GM18505 (cell line): ENCODE results near the gene KCNQ2.

ENCODE experiments used
- ATAC-seq: cut with Tn5 transposase; IDR thresholded peaks from one replicate; pipeline ENCODE4 v1.9.1; 2021; ENCODE audit not compliant: unreplicated experiment
- POLR2A ChIP-seq: IDR thresholded peaks from 4 replicates; pipeline ENCODE4 v1.6.1; 2011; ENCODE audit warnings: borderline replicate concordance; ENCODE audit not compliant: insufficient read depth, insufficient read length; ENCODE audit errors: extremely low read depth

The KCNQ2 gene

GRCh38 chr20:63376283-63377250, 95.9 kb downstream of the KCNQ2 start:
- ATAC-seq = no peak
- no peak for TF ChIP-seq POLR2A

DNA sequence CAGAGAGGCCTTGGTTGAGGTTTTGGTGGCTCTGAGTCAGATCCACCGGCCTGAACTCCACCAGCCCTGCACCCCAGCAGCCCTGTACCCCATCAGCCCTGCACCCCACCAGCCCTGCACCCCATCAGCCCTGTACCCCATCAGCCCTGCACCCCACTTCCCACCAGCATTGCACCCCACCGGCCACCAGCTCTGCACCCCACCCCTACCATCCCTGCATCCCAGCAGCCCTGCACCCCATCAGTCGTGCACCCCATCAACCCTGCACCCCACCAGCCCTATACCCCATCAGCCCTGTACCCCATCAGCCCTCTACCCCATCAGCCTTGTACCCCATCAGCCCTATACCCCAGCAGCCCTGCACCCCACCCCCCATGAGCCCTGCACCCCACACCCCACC, 97.0 kb downstream of the KCNQ2 start:
- TF ChIP-seq POLR2A = no peak
- no peak for ATAC-seq

DNA sequence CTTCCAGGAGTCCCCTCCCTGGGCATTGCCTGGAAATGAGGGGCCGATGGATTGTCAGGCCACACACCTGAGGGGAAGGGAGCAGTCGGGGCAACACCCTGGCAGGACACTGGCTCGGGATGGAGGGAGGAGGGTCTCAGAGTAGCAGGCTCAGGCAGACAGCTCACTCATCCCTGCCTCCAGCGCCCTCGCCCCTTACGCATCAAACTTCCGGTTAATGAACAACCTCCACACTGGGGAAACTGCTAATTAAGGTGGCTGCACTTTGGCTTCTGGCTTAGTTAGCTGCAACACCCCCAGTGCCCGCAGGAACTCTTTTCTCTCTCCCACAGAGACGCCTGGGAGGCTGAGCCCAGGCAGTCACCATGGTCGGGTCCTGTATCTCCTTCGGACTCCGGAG, 98.0 kb downstream of the KCNQ2 start:
- no peak for ATAC-seq
- no peak for TF ChIP-seq POLR2A

- no peak for TF ChIP-seq POLR2A
- ATAC-seq = no peak
Observed at GRCh38 chr20:63373996-63374395, 98.5 kb downstream of the KCNQ2 start.

- ATAC-seq = no peak
- no peak for TF ChIP-seq POLR2A
Observed at GRCh38 chr20:63372971-63373885, 99.2 kb downstream of the KCNQ2 start.

DNA sequence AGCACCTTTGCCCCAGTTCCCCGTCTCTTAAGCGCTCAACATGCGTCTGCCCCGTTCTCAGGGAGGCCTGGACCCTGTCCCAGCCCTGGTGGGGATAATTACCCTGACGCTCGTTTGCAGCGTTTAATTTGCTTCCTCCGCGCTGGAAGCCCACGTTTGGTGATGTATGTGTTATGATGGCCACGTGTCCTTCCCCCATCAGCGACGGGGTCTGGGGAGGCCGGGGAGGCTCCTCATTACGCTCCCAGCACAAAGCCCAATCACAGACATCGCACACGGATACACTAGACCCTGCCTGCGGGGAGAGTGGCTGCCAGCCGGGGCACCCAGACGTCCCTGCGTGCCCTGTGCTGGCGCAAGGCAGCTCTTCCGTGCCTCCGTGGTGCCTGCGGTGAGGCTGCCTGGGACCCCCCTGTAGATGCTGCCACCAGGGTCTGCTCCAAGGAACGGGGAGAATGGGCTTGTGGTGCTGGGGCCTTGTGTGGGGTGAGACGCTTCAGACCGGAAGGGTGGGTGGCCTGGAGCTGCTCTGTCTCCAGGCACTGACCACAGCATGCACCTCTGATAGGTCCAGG, 101.1 kb downstream of the KCNQ2 start:
- no peak for TF ChIP-seq POLR2A
- ATAC-seq = no peak

- ATAC-seq = no peak
- no peak for TF ChIP-seq POLR2A
Observed at GRCh38 chr20:63370618-63371187, 101.8 kb downstream of the KCNQ2 start.

GRCh38 chr20:63369724-63370617, 102.5 kb downstream of the KCNQ2 start:
- ATAC-seq = no peak
- TF ChIP-seq POLR2A = no peak

DNA sequence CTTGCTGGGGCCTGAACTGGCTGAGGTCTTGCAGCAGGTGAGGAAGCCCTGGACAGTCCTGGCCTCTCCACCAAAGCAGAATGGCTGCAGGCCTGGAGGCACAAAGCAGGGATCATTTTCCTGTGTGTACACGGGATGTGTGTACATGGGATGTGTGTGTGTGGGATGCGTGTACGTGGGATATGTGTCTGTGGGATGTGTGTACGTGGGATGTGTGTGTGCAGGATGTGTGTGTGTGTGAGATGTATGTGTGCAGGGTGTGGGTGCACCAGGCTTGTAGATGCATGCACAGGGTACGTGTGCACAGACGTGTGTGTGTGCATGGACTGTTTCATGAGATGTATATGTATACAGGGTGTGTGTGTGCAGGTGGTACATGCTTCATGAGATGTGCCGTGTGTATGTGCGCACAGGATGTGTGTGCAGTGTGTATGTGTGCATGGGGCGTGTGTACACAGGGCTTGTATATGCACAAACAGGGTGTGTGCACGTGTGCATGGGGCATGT, 103.4 kb downstream of the KCNQ2 start:
- no peak for TF ChIP-seq POLR2A
- ATAC-seq = no peak

GRCh38 chr20:63368151-63368550, 104.3 kb downstream of the KCNQ2 start:
- no peak for TF ChIP-seq POLR2A
- no peak for ATAC-seq

DNA sequence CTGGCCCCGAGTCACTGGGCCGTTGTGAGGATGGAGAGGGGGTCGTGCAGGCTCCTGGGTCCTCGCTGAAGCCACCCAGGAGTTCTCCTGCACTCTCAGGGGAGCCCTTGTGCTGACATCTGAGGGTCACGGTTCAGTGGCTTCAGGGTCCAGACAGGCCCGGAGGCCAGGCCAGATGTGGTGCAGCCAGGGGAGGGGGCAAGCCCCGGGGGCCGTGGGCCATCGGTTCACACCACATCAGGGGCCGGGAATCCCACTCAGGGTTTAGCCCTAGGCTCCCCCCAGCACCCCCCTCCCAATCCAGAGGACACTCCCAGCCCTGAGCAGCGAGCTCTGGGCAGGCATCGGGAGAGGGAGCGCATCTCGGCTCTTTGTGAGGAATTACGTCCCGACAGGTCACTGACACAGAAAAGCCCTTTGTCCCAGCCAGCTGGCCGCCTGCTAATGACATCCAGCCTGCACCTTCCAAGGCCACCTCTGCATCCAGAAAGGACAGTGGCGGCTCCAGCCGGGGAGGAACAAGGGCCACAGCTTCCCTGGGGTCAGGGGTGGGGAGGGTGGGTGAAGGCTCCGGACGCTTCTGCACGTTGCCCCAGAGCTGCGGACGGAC, 104.9 kb downstream of the KCNQ2 start:
- no peak for TF ChIP-seq POLR2A
- no peak for ATAC-seq
